Vagina (tissue), 2 donors: ENCODE data around the gene ZNF101.
"Not testable (repeated sequence)": the region's sequence is repeated elsewhere in the genome, so short reads cannot be mapped to it uniquely, and the experiment has no call there.

Experiments used
- CTCF ChIP-seq, 3 experiments: fragments of 450-650 bp in 2 of 3; fragments of 200-600 bp in 1 of 3; sonication (generic) in 1 of 3; IDR thresholded peaks; one replicate each; pipeline ENCODE4 v1.5.1; 2017 to 2019; ENCODE audit warnings: antibody characterized with exemption in 3 of 3, mild to moderate bottlenecking in 2 of 3, moderate library complexity in 2 of 3
- POLR2A ChIP-seq, 2 donors: fragments of 450-650 bp; IDR thresholded peaks; one replicate each; pipeline ENCODE4 v1.6.1; 2017; ENCODE audit warnings: antibody characterized with exemption in 2 of 2, mild to moderate bottlenecking in 2 of 2, moderate library complexity in 2 of 2
- POLR2AphosphoS5 ChIP-seq, 2 donors: sonication (generic); formaldehyde crosslinking; IDR thresholded peaks; one replicate each; pipeline ENCODE4 v1.9.0; 2017; ENCODE audit warnings: antibody characterized with exemption in 2 of 2, mild to moderate bottlenecking in 2 of 2, low read depth in 1 of 2; ENCODE audit not compliant: insufficient read depth in 1 of 2

- not testable (repeated sequence) for TF ChIP-seq CTCF (IDR thresholded peaks at IDR 0.05); POLR2A (IDR thresholded peaks at IDR 0.05); POLR2AphosphoS5 (IDR thresholded peaks at IDR 0.05; ENCODE audit: insufficient read depth in 1 of 2, low read depth in 1 of 2)
These were observed 31.9 kb downstream of the ZNF101 start for GRCh38 chr19:19700493-19700892.
